Measurements from ENCODE around the gene AKIP1.

DNA sequence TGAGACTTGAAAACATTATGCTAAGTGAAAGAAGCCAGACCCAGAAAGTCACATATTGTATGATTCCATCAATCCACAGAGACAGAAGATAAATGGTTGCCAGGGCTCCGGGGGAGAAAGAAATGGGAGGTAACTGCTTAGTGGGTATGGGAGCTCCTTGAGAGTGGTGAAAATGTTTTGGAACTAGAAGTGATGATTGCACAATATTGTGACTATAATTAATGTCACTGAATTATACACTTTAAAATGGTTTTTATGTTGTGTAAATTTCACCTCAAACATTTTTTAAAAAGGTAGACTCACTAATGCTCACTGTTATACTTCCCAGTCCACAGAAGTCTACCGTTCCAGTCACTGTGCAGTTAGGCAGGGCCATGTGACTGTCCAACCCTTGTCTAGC, 32.2 kb upstream of the AKIP1 start:
- TF ChIP-seq, protein P1, sequence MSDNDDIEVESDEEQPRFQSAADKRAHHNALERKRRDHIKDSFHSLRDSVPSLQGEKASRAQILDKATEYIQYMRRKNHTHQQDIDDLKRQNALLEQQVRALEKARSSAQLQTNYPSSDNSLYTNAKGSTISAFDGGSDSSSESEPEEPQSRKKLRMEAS (IDR thresholded peaks at IDR 0.05; ENCODE audit: insufficient read depth, insufficient read length), result no peak
- TF ChIP-seq, protein P2, sequence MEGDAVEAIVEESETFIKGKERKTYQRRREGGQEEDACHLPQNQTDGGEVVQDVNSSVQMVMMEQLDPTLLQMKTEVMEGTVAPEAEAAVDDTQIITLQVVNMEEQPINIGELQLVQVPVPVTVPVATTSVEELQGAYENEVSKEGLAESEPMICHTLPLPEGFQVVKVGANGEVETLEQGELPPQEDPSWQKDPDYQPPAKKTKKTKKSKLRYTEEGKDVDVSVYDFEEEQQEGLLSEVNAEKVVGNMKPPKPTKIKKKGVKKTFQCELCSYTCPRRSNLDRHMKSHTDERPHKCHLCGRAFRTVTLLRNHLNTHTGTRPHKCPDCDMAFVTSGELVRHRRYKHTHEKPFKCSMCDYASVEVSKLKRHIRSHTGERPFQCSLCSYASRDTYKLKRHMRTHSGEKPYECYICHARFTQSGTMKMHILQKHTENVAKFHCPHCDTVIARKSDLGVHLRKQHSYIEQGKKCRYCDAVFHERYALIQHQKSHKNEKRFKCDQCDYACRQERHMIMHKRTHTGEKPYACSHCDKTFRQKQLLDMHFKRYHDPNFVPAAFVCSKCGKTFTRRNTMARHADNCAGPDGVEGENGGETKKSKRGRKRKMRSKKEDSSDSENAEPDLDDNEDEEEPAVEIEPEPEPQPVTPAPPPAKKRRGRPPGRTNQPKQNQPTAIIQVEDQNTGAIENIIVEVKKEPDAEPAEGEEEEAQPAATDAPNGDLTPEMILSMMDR (IDR thresholded peaks at IDR 0.05; ENCODE audit: extremely low read depth in 1 of 2, insufficient read depth in 1 of 2, low read depth in 1 of 2, low read length in 2 of 2), result no peak
- no peak for TF ChIP-seq POLR2AphosphoS5 (IDR thresholded peaks at IDR 0.05; ENCODE audit: insufficient read depth, low read depth, low read length)
- no peak for TF ChIP-seq POLR2A (IDR thresholded peaks at IDR 0.05; ENCODE audit: low read depth, low read length)
- no peak for TF ChIP-seq EZH2 (IDR thresholded peaks at IDR 0.05; ENCODE audit: borderline replicate concordance, low read depth, low read length, severe bottlenecking)
- no peak for TF ChIP-seq MYC (IDR thresholded peaks at IDR 0.05; ENCODE audit: low read depth, low read length)
